Endothelial cell of umbilical vein (primary cell): Measurements from ENCODE around the gene ERMAP. TPM values are rescaled to one million over a fixed set of nuclear protein-coding genes. Genes with fewer than 3 reads are reported as not detected.

ENCODE experiments used
- BruUV-seq: library from RNA; stranded (reverse); fragments of 400-500 nt; replicated peaks from 2 replicates; lab custom pipeline; 2021; lab: Mats Ljungman, UMichigan
- CTCF ChIA-PET: fragments of 300-600, 350-600 bp; sonication (Branson Sonifier 250); formaldehyde crosslinking; loops from one replicate; lab custom pipeline; 2021; ENCODE audit warnings: antibody characterized with exemption, inconsistent platforms; lab: Charles Lee
- POLR2A ChIA-PET: fragments of 300-600, 350-600 bp; sonication (Branson Sonifier 250); formaldehyde crosslinking; loops from one replicate; lab custom pipeline; 2021; ENCODE audit warnings: antibody characterized with exemption, inconsistent platforms; lab: Charles Lee
- DNase-seq: peaks from one replicate; pipeline ENCODE4 v3.0.0-alpha.2; 2011; ENCODE audit warnings: low read depth, low spot score
- FAIRE-seq: peaks from 2 replicates; lab custom pipeline; 2011; peaks lifted over from hg19 to GRCh38; lab: Jason Lieb, UNC
- H2AFZ ChIP-seq: 2 replicates; pipeline ENCODE4 v1.6.0; 2012; ENCODE audit warnings: low read depth, low read length, control low read depth, inconsistent platforms
- H3K27ac ChIP-seq: 2 replicates; pipeline ENCODE4 v1.5.1; 2011; ENCODE audit warnings: low read depth, mild to moderate bottlenecking, control low read depth, low read length, moderate library complexity; ENCODE audit not compliant: insufficient read depth
- H3K27me3 ChIP-seq, 2 experiments: 2 replicates each; pipeline versions ENCODE4 v1.6.0 to v1.6.1; 2011; ENCODE audit warnings: low read length in 2 of 2, mixed read lengths in 1 of 2; ENCODE audit not compliant: control insufficient read depth in 2 of 2, insufficient read depth in 2 of 2
- H3K36me3 ChIP-seq, 2 experiments: 2 replicates in 1 of 2; 3 replicates in 1 of 2; pipeline ENCODE4 v1.5.1; 2011; ENCODE audit warnings: low read length in 2 of 2, mild to moderate bottlenecking in 1 of 2, moderate library complexity in 1 of 2; ENCODE audit not compliant: control insufficient read depth in 2 of 2, insufficient read depth in 2 of 2; ENCODE audit errors: extremely low read depth in 1 of 2
- H3K4me1 ChIP-seq: 3 replicates; pipeline ENCODE4 v1.5.1; 2011; ENCODE audit warnings: mild to moderate bottlenecking, low read length; ENCODE audit not compliant: control insufficient read depth, insufficient read depth; ENCODE audit errors: extremely low read depth
- H3K4me2 ChIP-seq: 2 replicates; pipeline ENCODE4 v1.6.1; 2011; ENCODE audit warnings: low read length, control low read depth, mixed read lengths; ENCODE audit not compliant: insufficient read depth
- H3K4me3 ChIP-seq, 3 experiments: fragments of 200-600 bp in 1 of 3; sonication (generic), shearing (Covaris generic) in 1 of 3; replicated peaks in 1 of 3; 2 replicates each; pipeline ENCODE4 v1.5.1; 2011 to 2016; ENCODE audit warnings: control low read depth in 3 of 3, low read length in 3 of 3, mild to moderate bottlenecking in 2 of 3, inconsistent platforms in 1 of 3, low read depth in 1 of 3, moderate library complexity in 1 of 3; ENCODE audit not compliant: insufficient read depth in 1 of 3
- H3K79me2 ChIP-seq: 2 replicates; pipeline ENCODE4 v1.6.0; 2012; ENCODE audit warnings: low read length, inconsistent platforms; ENCODE audit not compliant: control insufficient read depth, insufficient read depth
- H3K9ac ChIP-seq: replicated peaks from 2 replicates; pipeline ENCODE3; 2011; ENCODE audit warnings: low read length, control low read depth; ENCODE audit not compliant: insufficient read depth; ENCODE audit errors: extremely low read depth
- H3K9me1 ChIP-seq: replicated peaks from 3 replicates; pipeline ENCODE4 v1.6.0; 2011; ENCODE audit warnings: mild to moderate bottlenecking, low read length; ENCODE audit not compliant: control insufficient read depth, insufficient read depth; ENCODE audit errors: extremely low read depth
- H3K9me3 ChIP-seq: replicated peaks from 2 replicates; pipeline ENCODE4 v1.5.1; 2012; ENCODE audit warnings: low read length, inconsistent platforms; ENCODE audit not compliant: control insufficient read depth, insufficient read depth
- H4K20me1 ChIP-seq: replicated peaks from 2 replicates; pipeline ENCODE3; 2011; ENCODE audit warnings: mild to moderate bottlenecking, low read length; ENCODE audit not compliant: control insufficient read depth, insufficient read depth; ENCODE audit errors: extremely low read depth
- EZH2 ChIP-seq: IDR thresholded peaks from 2 replicates; pipeline ENCODE4 v1.6.1; 2012; ENCODE audit warnings: borderline replicate concordance, low read depth, mild to moderate bottlenecking, moderate library complexity, low read length, inconsistent platforms; ENCODE audit not compliant: severe bottlenecking
- FOS ChIP-seq: IDR thresholded peaks from 2 replicates; pipeline ENCODE4 v1.6.1; 2011; ENCODE audit warnings: mild to moderate bottlenecking, low read length, moderate library complexity, borderline replicate concordance; ENCODE audit not compliant: insufficient read depth
- MYC ChIP-seq: IDR thresholded peaks from one replicate; pipeline ENCODE4 v1.6.1; 2011; ENCODE audit warnings: mild to moderate bottlenecking, low read depth, low read length
- POLR2A ChIP-seq: IDR thresholded peaks from 2 replicates; pipeline ENCODE4 v1.6.1; 2012; ENCODE audit warnings: low read depth, mild to moderate bottlenecking, control low read depth, low read length
- POLR2AphosphoS5 ChIP-seq: IDR thresholded peaks from 2 replicates; pipeline ENCODE4 v1.6.1; 2012; ENCODE audit warnings: low read depth, mild to moderate bottlenecking, control low read depth, low read length, moderate library complexity; ENCODE audit not compliant: insufficient read depth
- dilution Hi-C: fragments of 300-500 bp; cut with MboI; formaldehyde crosslinking; loops from one replicate; pipeline ENCODE4 v1.15.0; 2019; ENCODE audit warnings: low sequenced_read_pairs; ENCODE audit not compliant: extremely low pct_ligation_motif_present
- intact Hi-C: fragments of 100-400 bp; cut with micrococcal nuclease; formaldehyde crosslinking; loops from one replicate; pipeline ENCODE4 v1.10.0; 2022
- polyA plus RNA-seq, 4 experiments: library from polyadenylated mRNA; depleted of rRNA in 3 of 4; stranded (reverse) in 3 of 4; unstranded in 1 of 4; fragments of >200 nt; gene quantifications; 2 replicates each; pipeline versions ENCODE4 v1.2.1 to v1.2.3, GENCODE V29; 2011 to 2012; ENCODE audit warnings: missing spikeins in 1 of 4
- total RNA-seq: library from RNA; stranded (reverse); gene quantifications from 2 replicates; pipeline ENCODE4 v1.2.3, GENCODE V29; 2021
- TF ChIP-seq, protein P1 (sequence below), 2 donors: IDR thresholded peaks; 1 replicate in 1 of 2; 2 replicates in 1 of 2; pipeline ENCODE4 v1.5.1; 2011; ENCODE audit warnings: low read length in 2 of 2, mild to moderate bottlenecking in 2 of 2, moderate library complexity in 2 of 2, control low read depth in 1 of 2, inconsistent platforms in 1 of 2, low read depth in 1 of 2; ENCODE audit not compliant: insufficient read depth in 1 of 2; ENCODE audit errors: extremely low read depth in 1 of 2
- TF ChIP-seq, protein P2 (sequence below): IDR thresholded peaks from 2 replicates; pipeline ENCODE4 v1.6.1; 2011; ENCODE audit not compliant: insufficient read depth, insufficient read length

Gene ERMAP
- total and polyA plus RNA-seq, 2 donors (not counting 3 experiments of a cell fraction or from before 2014, with no cell fraction given): 7.8 to 8.6 TPM

DNA sequence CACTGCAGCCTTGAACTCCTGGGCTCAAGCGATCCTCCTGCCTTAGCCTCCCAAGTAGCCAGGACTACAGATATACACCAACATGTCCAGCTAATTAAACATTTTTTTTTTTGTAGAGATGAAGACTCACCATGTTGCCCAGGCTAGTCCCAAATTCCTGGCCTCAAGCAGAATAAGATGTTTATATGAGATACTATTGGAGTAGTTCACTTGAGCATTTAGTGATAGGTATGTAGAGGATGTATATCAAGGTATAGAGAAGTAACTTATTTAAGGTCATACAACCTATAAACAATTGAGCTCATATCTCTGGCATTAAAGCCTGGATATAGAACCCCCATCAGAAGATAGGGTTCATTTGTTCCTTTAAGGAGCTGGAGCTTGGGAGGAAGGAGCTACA is 36.7 kb upstream of the ERMAP start:
- FAIRE-seq (no peak), DNase-seq (no peak)
- Histone ChIP-seq H3K27me3 (no peaks in the 10 kb centered on the region), H3K9ac (no peak overlapping the region), H3K4me1 (peaks cover 3% of the 10 kb centered on the region), H3K4me2 (no peak overlapping the region), H2AFZ (no peak overlapping the region), H3K36me3 (peaks cover 2 to 9% of the 10 kb centered on the region in 2 experiments), H3K27ac (no peak overlapping the region), H3K79me2 (no peaks in the 10 kb centered on the region), H3K9me1 (no peaks in the 10 kb centered on the region), H3K9me3 (no peaks in the 10 kb centered on the region), H3K4me3 (no peak overlapping the region), H4K20me1 (no peaks in the 10 kb centered on the region)
- dilution Hi-C loops: no loop called here
- CTCF ChIA-PET: interaction anchor here (0.5 to 5.3 kb wide), 8 partner anchors 13 to 1548 kb away, joined by 3 to 244 read pairs (median 6); partner anchors contain the start of genes C1orf50, P3H1 and ZNF691
- no TSS peak for BruUV-seq
- intact Hi-C loops: no loop called here
- TF ChIP-seq EZH2 (no peak), POLR2AphosphoS5 (no peak), FOS (no peak), POLR2A (no peak), MYC (no peak)
- TF ChIP-seq, protein P1, sequence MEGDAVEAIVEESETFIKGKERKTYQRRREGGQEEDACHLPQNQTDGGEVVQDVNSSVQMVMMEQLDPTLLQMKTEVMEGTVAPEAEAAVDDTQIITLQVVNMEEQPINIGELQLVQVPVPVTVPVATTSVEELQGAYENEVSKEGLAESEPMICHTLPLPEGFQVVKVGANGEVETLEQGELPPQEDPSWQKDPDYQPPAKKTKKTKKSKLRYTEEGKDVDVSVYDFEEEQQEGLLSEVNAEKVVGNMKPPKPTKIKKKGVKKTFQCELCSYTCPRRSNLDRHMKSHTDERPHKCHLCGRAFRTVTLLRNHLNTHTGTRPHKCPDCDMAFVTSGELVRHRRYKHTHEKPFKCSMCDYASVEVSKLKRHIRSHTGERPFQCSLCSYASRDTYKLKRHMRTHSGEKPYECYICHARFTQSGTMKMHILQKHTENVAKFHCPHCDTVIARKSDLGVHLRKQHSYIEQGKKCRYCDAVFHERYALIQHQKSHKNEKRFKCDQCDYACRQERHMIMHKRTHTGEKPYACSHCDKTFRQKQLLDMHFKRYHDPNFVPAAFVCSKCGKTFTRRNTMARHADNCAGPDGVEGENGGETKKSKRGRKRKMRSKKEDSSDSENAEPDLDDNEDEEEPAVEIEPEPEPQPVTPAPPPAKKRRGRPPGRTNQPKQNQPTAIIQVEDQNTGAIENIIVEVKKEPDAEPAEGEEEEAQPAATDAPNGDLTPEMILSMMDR (IDR thresholded peaks at IDR 0.05; ENCODE audit: extremely low read depth in 1 of 2, insufficient read depth in 1 of 2, low read depth in 1 of 2, low read length in 2 of 2): no peak
- TF ChIP-seq, protein P2, sequence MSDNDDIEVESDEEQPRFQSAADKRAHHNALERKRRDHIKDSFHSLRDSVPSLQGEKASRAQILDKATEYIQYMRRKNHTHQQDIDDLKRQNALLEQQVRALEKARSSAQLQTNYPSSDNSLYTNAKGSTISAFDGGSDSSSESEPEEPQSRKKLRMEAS: no peak
- POLR2A ChIA-PET: no interaction called here
